HG03066 (cell line): Measurements from ENCODE around the gene KANK4.
"Not testable (repeated sequence)": the region's sequence is repeated elsewhere in the genome, so short reads cannot be mapped to it uniquely, and the experiment has no call there.

Experiments
- ATAC-seq: cut with Tn5 transposase; IDR thresholded peaks from one replicate; pipeline ENCODE4 v1.9.1; 2021; ENCODE audit warnings: low read depth; ENCODE audit not compliant: unreplicated experiment

KANK4 gene

DNA sequence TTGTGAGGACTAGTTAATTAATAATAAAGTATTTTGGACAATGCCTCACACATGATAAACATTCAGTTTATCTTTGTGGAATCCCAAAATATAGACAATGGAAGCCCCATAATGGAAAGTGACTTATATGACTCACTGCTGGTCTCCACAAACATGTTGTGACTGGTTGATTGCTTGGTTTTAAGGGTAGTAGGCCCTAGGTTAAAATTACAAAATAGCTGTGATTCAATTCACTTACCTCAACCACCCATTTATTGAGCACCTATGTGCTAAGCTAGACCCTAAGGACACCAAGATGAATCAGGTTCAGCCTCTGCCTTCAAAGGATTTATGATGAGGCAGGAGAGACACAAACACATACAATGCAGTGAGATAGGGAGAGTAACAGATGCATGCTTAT is 42.4 kb downstream of the KANK4 start:
- no peak for ATAC-seq

DNA sequence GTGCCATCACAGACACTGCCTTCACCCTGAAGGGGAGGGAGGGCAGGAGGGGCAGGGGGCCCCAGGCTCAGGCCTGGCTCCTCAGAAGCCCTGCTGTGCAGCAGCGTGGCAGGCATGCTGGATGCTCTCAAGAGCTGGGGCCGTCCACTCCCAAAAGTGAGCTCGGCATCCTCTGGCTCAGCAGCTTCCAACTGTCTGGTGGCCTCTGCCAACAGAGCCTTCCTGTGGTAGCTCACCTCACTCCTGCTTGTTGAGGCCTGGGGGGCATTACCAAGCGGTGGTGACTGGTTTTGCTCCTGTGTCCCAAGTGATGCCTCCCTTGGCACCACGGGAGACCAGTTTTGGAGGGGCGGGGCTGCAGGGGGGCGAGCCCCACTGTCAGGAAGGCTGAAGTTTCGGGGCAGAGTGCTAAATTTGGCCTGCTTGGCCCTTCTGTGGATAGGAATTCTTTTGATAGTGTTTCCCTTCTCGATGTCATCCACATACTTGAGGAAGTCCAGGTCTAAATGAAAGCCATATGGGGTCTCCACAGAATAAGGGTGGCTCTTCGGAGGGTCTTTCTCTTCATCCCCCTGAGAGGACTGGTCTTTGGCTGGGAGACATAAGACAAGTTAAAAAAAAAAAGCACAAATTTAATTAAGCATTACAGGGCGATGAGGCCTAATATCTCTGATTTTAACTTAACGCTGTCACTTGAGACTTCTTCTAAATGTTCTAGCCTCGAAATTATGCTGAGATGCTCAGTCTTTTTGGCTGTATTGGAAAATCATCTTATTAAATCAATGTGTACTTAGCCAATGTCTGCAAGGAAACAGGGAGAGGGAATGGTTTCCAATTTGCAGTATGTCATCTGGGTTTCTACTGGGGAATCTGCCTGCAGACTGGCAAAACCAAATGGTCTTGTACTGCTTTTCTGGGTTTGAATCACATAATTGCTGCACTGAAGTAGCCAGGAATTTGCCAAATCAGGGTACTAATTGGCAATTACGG is 44.4 kb downstream of the KANK4 start:
- no peak for ATAC-seq

DNA sequence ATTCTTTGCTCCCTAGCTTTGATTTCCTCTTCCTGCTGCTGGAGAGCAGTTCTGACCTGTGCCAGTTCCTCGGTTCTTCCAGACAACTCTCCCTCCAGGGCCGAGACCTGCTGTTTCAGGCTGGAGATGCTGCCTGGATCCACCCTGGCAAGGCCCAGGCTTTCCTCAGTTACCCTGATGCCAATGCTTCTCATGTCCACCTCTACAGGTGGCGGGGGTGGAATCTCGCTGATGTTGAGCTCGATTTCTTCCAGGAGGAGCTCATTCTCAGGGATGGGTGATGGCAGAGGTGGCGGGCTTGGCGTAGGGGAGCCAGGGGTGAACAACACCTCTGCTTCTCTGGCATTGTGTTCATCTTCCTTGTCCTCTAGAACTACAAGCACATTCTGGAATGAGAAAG is 45.3 kb downstream of the KANK4 start:
- no peak for ATAC-seq

DNA sequence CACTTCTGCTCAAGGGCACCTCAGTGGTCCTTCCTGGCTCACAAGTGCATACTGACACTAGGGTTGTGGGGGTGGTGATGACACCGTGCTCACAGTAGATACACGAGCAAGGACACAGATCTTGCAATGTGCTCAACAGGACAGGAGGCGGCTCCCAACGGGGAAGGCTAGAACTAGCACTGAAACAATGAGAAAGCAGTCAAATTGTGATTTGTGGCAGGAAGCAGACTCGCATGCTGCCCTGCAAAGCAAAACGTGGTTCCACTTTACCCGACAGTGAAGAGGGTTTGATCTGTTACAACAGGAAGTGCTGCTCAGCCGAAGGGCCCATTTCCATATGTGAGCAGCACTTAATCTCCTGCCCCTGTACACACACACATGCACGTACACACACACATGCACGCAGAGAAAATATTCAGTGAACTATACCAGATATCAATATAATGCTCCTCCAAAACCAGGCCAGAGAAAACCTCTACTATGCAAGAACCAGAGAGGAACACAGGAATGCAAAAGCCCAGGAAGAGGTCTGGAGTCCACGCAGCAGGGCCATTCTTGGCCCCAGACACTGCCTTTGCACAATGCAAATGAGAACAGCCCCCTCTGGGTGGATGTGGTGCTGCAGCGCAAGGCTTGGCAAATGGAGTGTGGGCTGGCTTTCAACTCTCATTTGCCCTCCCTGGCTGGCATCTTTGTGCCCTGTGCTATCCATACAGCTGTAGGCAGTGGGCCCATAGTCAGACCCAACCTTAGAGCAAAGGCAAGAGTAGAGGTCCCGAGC is 47.1 kb downstream of the KANK4 start:
- ATAC-seq: peak; percentile 91

DNA sequence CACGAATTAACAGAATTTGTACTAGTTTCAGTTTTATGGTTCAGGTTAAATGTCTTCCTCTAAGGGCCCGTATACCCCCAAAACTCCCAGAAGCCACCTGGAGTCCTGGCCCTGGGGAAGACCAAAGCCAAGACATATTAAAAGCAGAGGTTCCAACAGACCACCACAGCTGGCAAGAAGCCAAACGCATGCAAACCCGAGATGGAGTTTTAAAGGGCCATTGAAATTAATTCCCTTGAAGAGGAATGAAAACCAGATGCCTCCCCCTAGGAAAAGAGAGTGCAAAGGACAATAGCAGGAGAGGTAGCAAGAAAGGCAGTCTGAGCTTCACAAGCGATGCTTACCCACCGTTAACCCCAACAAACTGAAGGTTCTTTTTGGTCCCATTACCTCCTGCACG is 48.1 kb downstream of the KANK4 start:
- no peak for ATAC-seq

DNA sequence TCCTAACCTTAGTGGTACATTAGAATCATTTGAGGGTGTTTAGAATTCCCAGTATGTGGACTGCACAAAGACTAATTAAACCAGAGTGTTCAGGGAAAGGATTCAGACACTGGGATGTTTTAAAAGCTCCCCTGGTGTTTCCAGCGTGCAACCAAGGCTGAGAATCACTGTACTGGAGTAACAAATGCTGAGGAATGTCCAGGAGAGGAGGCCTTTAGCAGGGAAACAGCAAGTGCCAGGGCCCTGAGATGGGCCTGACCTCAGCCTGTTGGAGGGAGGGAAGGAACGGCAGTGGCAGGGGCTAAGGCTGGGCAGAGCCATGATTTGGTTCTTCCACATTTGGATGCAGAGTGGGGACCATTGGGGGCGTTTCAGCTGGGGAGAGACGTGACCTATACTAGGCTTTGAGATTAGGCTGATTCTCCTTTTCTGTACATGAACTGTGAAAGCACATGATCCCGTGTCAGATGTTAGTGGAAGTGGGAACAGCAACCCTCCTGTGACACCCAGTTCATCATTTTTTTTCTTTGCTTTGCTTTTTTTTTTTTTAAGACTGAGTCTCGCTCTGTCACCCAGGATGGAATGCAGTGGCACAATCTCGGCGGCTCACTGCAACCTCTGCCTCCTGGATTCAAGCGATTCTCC is 49.3 kb downstream of the KANK4 start:
- no peak for ATAC-seq

DNA sequence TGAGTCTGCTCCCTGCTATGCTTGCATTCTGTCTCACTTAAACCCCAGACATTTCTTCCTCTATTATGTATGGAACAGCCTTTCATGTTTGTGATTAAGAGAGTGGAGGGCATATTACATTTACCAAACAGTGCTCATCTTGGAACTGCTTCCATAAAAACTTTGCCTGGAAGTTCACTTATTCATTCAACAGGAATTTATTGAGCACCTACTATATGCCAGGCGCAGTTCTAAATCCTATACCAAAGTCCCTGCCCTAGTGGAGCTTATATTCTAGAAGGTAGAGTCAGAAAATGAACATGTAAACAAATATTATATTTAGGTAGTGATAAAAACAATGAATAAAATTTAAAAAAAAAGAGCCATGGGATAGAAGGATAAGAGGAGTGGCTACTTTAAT is 49.8 kb downstream of the KANK4 start:
- no peak for ATAC-seq

DNA sequence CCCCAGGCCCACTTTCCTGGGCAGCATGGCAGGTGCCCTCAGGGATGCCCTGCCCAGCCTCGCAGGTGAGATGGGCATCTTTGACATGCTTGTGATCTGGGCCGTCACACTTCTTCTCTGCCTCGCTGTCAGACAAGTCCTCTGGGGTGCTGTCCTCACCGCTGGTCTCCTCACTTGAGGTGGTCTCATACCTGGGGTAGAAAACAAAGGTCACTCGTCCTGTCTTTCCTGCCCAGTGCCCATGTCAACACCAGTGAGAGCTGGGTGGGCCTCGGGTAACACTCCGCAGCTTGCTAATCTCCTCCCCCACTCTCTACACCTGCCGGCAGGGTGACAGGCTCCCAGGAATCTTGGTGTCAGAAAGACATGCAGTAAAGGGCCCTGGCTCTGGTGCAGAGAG is 50.9 kb downstream of the KANK4 start:
- ATAC-seq: no peak

DNA sequence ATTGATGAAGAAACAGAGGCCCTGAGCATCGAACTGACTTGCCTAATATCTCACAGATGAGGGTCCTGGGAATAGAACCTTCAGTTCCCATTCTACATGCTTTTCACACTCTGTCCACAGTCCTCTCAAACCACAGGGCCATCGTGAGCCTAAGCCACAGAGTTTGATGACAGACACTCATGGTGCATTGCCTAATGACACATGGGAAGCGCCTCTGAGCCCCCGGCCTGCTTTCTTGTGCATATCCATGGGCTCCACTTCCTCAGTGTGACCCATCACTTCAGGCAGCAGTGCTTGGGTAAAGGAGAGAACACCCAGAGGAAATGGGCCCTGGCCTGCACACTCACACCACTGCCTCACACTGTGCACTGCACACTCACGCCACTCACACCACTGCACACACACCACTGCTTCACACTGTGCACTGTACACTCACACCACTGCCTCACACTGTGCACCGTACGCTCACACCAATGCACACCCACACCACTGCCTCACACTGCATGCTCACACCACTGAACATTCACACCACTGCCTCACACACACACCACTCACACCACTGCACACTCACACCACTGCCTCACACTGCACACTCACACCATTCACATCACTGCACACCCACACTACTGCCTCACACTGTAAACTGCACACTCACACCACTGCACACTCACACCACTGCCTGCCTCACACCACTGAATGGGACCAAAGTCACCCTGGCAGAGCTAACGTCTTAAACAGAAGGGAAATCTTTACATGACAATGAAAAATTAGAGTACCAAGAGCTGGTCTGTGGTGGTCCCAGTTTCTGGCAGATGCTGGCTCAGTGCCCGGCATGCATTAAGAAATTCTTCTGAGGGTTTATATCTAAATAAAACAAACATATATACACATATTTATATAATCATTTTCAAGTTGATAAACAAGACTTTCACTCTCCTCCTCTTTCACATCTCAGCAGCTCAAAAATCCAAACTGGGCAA is 53.0 kb downstream of the KANK4 start:
- ATAC-seq: no peak

DNA sequence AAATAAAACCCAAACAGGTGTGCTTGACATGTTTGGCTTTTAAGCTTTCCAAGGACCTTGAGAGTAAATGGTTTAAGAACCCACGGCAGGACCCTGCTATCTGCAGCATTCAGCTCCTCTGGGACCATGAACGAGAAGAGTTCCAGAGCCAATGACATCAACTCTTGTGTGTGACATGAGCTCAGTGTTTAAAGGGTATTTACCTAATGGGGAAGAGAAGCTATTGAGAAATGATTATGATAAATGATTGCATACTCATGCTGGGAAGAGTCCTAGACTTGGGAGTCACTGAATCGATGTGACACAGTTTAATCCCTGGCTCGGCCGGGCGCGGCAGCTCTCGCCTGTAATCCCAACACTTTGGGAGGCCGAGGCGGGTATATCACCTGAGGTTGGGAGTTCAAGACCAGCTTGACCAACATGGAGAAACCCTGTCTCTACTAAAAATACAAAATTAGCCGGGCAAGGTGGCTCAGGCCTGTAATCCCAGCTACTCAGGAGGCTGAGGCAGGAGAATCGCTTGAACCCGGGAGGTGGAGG is 55.4 kb downstream of the KANK4 start:
- no peak for ATAC-seq

DNA sequence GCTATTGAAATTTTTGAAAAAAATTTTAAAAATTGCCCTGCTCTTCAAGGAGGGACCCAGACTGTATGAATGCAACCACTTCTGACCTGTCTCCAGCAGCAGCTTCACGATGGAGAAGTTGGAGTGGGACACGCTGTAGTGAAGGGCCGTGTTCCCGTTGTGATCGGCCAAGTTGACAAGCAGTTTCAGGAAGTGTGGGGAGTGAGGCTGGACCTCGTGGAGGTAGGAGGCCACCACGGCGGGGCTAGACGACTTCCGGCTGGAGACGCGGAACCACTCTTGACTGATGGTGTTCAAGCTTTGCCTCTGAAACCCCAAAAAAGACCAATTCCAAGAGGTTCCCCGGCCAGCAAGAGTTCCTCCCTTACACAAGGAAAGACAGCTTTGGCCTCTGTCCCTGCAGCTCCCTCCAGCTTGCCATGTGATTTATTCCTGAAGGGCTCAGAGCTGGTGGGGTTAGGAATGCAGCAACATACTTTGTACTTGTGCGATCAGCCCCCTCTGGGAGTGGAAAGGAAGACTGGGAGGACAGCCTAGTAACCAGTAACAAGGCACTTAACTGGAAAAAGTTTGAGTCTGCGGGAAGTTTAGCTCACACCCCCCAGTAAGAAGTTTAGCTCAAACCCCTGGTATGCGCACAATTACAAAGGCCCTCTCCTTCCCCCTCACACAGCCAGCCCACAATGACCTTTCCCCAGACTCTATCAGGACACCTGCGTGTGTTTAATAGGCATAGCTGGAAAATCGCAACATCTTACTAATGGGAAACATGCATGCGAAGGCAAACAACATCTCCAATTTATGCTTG is 56.0 kb downstream of the KANK4 start:
- ATAC-seq: no peak

DNA sequence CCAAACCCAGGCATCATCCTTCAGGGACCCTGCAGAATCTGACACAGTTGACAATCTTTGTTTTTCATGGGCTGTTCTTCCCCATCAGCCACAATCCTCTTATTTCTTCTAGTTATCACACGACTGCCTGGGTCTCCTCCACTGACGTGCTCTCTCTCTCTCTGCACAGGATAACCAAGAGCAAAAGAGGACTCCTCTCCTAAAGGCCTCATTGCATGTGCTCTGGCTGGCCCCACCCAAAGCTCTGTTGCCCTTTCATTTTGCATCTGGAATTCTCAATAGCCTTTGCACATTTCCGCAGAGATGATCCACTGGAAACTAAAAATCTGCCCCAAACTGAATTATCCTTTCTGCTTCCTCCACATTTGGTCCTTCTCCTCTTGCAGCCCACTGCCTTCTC is 58.5 kb downstream of the KANK4 start:
- ATAC-seq: no peak

DNA sequence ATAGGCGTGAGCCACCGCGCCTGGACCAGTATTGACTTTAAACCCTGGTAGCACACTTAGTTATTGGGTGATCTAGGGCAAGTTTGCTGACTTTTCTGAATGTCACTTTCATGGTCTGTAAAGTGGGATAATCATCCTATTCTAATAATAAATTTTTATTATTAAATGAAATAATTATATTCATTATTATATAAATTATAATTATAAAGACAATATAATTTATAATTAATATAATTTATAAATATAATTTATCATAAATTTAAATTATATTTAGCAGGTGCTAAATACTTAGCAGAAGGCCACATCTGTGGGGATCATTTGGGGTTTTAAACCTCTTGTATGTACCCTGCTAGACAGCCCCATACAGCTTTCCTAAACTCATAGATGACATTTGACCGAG is 59.7 kb downstream of the KANK4 start:
- ATAC-seq: no peak

DNA sequence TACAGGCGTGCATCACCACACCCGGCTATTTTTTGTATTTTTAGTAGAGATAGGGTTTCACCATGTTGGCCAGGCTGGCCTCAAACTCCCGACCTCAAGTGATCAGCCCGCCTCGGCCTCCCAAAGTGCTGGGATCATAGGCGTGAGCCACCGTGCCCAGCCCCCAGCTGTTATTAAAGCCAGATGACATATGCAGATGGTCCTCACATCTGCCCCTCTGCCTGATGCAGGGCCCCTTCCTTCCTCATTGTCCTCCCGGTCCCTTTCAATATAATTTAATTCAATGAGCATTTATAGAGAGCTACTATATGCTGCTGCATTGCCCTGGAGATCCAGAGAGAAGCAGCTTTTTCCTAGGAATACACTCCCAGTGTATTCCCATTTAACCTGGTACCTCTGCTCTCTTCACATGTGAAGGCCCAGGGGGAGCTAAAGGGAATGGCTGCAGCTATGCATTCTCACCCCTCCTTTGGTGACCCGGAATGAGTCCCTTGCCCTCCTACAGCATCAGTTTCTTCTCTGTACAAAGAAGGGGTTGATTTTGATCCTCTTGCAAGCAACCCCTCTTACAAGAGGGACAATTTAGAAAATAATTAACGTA is 69.0 kb downstream of the KANK4 start:
- ATAC-seq: no peak

DNA sequence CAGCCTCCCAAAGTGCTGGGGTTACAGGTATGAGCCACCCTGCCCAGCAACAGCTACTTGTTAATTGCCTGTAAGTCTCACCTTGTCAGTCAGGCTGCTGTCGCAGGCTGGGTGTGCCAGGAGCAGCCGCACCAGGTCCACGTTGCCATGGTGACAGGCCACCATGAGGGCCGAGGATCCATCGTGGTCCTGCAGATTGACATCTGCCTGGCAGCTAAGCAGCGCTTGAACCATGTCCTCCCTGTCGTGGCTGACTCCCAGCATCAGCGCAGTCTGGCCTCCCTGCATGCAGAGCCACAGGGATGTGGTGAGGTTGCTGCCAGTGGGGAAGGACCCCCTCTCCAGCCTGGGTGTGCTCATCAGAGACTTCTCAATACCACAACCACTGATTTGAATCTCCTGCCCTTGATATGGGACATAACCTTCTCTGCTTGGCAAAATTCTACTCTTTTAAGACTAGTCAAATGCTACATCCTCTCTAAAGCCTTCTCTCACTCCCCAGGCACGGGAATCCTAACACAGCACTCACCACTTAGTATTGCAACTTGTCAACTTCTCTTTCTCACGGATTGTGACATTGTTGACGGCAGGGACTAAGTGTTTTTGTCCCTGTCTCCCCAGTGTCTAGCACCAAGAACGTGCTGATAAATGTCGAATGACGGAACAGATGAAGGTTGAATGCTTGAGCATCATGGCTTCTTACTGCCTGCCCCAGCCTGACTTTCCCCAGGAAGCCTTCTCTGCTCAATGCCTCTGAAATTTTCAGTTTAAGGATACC is 71.7 kb downstream of the KANK4 start:
- no peak for ATAC-seq

DNA sequence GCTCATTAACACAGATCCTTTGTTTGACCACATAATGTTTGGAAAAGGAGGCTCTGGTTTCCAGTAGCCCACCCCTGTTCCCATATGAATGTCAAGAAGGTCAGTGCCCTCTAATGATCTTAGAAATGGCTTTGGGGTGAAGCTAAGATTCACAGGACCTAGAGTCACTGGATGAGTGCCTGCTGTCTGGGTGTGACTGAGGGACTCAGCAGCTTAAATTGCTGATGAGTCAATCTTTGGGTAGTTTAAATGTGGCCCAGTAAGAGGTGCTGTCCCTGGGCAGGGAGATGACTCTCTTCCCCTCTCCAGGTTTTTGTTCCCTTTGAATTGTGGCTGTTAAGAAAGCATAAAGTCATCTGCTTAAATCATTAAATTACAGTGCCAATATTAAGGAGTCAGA is 74.0 kb downstream of the KANK4 start:
- ATAC-seq: no peak

DNA sequence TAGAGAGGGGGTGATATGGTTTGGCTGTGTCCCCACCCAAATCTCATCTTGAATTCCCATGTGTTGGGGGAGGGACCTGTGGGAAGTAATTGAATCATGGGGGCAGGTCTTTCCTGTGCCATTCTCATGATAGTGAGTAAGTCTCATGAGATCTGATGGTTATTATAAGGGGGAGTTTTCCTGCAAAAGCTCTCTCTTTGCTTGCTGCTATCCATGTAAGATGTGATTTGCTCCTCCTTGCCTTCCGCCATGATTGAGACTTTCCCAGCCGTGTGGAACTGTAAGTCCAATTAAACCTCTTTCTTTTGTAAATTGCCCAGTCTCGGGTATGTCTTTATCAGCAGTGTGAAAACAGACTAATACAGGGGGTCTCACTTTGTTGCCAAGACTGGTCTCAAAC is 74.9 kb downstream of the KANK4 start:
- not testable (repeated sequence) for ATAC-seq
